ENCODE data around the gene PRKCA. TPM values are rescaled to one million over a fixed set of nuclear protein-coding genes. Genes with fewer than 3 reads are reported as not detected.

Gene PRKCA
- total RNA-seq, 6 experiments from 2014 or later = 81.2 to 106 (median 92.9) TPM

DNA sequence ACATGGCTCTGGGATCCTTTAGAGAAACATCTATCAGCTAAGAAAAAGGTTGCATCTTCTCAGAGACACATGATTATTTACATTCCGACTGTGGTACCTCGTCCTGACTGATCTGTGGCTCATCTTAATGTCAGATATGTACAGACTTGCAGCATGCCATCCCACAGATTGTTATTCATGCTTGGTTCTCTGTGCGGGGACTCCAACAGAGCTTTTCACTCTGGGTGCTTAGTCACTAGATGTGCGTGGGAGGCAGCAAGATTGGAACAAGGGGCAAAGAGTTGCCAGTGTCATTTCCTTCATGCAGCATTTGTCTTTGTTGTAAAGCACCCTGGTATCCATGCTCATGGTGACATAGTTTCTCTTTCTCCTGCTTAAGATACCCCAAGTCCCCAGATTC is 353.4 kb downstream of the PRKCA start:
- peaks cover 57% of the 10 kb centered on the region for H3K4me1 Mint-ChIP-seq (ENCODE audit: low read depth)
- peak overlapping the region; percentile 21 for H3K4me3 Mint-ChIP-seq
- peaks cover 4% of the 10 kb centered on the region for H3K27me3 Mint-ChIP-seq (ENCODE audit: insufficient read depth)
- DNase-seq = peak; percentile 53
- H3K27ac Mint-ChIP-seq = peak overlapping the region; percentile 56
- TF ChIP-seq, protein P1, sequence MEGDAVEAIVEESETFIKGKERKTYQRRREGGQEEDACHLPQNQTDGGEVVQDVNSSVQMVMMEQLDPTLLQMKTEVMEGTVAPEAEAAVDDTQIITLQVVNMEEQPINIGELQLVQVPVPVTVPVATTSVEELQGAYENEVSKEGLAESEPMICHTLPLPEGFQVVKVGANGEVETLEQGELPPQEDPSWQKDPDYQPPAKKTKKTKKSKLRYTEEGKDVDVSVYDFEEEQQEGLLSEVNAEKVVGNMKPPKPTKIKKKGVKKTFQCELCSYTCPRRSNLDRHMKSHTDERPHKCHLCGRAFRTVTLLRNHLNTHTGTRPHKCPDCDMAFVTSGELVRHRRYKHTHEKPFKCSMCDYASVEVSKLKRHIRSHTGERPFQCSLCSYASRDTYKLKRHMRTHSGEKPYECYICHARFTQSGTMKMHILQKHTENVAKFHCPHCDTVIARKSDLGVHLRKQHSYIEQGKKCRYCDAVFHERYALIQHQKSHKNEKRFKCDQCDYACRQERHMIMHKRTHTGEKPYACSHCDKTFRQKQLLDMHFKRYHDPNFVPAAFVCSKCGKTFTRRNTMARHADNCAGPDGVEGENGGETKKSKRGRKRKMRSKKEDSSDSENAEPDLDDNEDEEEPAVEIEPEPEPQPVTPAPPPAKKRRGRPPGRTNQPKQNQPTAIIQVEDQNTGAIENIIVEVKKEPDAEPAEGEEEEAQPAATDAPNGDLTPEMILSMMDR (IDR thresholded peaks at IDR 0.05) = no peak
- peaks cover 61% of the 10 kb centered on the region for H3K36me3 Mint-ChIP-seq (ENCODE audit: low read depth)
- H3K9me3 Mint-ChIP-seq = no peaks in the 10 kb centered on the region

DNA sequence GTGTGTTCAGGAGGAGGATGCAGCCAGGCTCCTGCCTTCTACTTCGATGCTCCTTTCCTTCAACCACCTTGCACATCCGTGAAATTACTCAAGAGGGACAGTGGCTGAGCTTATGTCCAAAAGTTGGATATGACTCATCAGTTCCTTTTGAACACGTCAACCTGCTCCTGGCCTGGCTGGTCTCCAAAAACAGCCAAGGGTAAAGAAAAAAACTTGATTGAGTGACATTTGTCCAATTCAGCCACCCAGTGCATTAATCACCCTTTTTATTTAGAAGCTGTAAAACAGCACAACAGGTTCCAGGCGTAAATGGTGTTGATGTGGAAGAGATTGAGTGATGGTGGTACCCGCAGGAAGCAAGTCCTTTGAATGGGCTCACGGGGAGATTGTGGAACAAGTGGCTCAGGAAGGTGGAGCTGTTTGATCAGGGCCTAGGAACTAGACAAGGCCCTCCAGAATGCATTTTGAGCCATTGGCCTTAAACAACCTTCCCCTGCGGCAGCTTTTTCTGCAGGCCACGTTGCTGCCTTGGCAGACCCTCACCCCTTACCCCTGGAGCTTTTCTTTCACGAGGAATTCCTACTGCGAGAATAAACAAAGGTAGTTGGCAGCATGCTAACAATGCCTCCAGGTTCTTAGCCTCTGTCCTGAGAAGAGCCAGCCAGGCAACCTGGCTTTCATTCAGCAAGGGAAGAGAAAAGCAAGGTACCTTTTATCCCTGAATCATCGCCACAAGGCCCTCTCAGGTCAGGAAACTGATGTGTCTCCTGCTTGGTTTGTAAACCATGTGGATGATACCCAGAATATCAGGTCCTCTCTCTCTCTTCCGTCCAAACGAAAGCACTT is 359.2 kb downstream of the PRKCA start:
- TF ChIP-seq, protein P1 (IDR thresholded peaks at IDR 0.05) = no peak
- H3K9me3 Mint-ChIP-seq = no peaks in the 10 kb centered on the region
- no peak overlapping the region for H3K4me3 Mint-ChIP-seq
- H3K36me3 Mint-ChIP-seq (ENCODE audit: low read depth) = peaks cover 57% of the 10 kb centered on the region
- no peak overlapping the region; the same call in 1 of the 2 replicates for H3K27ac Mint-ChIP-seq
- peak; percentile 6 for DNase-seq
- H3K4me1 Mint-ChIP-seq (ENCODE audit: low read depth) = peaks cover 18% of the 10 kb centered on the region
- H3K27me3 Mint-ChIP-seq (ENCODE audit: insufficient read depth) = no peaks in the 10 kb centered on the region; the same call in 1 of the 2 replicates

DNA sequence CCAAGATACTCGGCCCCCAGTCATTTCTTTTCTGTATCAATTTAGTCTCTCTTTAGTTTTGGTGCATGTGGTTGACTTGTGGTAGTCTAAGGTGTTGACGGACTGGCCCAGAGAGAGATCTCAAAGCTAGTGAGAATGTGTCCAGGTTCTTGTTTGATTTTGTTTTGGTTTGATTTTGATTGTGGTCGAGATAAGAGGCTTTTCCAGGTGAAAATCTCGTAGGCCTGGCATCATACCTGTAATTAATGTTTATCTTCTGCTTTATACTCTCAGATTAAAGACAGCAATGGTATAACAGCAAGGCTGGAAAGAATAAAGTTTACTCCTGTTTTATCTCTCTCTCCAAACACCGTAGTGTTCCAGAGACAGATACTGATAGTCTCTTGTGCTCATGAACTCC is 360.1 kb downstream of the PRKCA start:
- no peak overlapping the region for H3K4me3 Mint-ChIP-seq
- no peak for DNase-seq
- peaks cover 56% of the 10 kb centered on the region for H3K36me3 Mint-ChIP-seq (ENCODE audit: low read depth)
- no peaks in the 10 kb centered on the region for H3K9me3 Mint-ChIP-seq
- H3K4me1 Mint-ChIP-seq (ENCODE audit: low read depth) = peaks cover 10% of the 10 kb centered on the region
- TF ChIP-seq, protein P1 (IDR thresholded peaks at IDR 0.05) = no peak
- no peak overlapping the region for H3K27ac Mint-ChIP-seq
- H3K27me3 Mint-ChIP-seq (ENCODE audit: insufficient read depth) = no peaks in the 10 kb centered on the region; the same call in 1 of the 2 replicates

DNA sequence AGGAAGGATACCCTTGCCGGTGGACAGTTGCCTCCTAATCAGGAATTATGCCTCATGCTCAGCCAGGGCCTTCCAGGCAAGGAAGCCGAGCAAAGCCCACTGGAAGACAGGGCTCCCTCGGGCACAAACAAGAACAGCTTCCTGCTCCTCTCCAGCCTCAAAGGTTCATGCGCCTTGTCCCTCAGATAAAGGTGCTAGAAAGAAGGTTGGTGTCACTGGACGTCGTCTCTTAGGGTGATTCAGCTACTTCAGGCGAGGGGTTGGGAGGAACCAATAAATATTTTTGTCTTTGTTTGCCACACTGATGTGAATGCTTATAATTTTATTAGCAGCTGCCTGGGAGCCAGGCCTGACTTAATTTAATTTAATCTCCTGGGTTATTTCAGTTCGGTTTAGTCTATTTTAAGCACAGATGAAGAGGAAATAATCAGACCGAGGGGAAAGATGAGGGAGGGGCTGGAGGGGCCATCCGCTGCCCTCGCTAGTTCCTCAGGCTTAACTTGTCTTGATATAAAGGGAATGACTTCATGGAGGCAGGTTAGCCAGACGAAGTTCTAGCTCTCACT is 360.7 kb downstream of the PRKCA start:
- TF ChIP-seq, protein P1 (IDR thresholded peaks at IDR 0.05) = no peak
- Mint-ChIP-seq H3K9me3 (no peaks in the 10 kb centered on the region), H3K27me3 (ENCODE audit: insufficient read depth) (no peaks in the 10 kb centered on the region; the same call in 1 of the 2 replicates), H3K4me1 (ENCODE audit: low read depth) (peaks cover 10% of the 10 kb centered on the region), H3K36me3 (ENCODE audit: low read depth) (peaks cover 56% of the 10 kb centered on the region), H3K4me3 (no peak overlapping the region), H3K27ac (no peak overlapping the region; the same call in 1 of the 2 replicates)
- no peak for DNase-seq

DNA sequence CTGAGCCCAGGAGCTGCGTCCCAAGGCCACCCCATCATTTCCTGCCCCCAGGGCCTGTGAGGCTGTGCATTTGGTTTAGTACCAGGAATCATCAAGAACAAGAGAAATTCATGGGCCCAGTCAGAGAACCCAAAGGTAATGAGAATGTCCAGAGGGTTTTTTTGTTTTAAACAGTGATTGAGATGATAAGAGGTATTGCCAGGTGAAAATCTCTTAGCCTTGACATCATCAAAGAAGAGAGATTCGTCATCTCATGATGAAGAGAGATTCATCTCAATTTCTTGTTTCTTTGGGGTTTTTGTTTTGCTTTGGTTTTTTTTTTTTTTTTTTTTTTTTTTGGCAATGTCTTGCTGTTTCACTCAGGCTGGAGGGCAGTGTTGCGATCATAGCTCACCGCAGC is 361.9 kb downstream of the PRKCA start:
- no peaks in the 10 kb centered on the region; the same call in 1 of the 2 replicates for H3K27me3 Mint-ChIP-seq (ENCODE audit: insufficient read depth)
- DNase-seq = no peak
- peaks cover 53% of the 10 kb centered on the region for H3K36me3 Mint-ChIP-seq (ENCODE audit: low read depth)
- peaks cover 10% of the 10 kb centered on the region for H3K4me1 Mint-ChIP-seq (ENCODE audit: low read depth)
- H3K4me3 Mint-ChIP-seq = no peak overlapping the region
- TF ChIP-seq, protein P1 (IDR thresholded peaks at IDR 0.05) = no peak
- no peak overlapping the region; the same call in 1 of the 2 replicates for H3K27ac Mint-ChIP-seq
- no peaks in the 10 kb centered on the region for H3K9me3 Mint-ChIP-seq

All from HFFc6 (cell line).